OCI-LY3 (cell line): ENCODE data around the gene NPTN.

ENCODE experiments used
- EZH2phosphoT487 ChIP-seq: fragments of 200-600 bp; shearing (Covaris generic); IDR thresholded peaks from 2 replicates; pipeline ENCODE4 v1.6.1; 2018; ENCODE audit warnings: antibody characterized with exemption, mixed run types, low read depth
- TF ChIP-seq, protein P1 (sequence below): fragments of 200-600, 300-600 bp; sonication (generic); IDR thresholded peaks from 2 replicates; pipeline ENCODE4 v1.5.1; 2014; ENCODE audit warnings: antibody characterized with exemption, low read length, low read depth

DNA sequence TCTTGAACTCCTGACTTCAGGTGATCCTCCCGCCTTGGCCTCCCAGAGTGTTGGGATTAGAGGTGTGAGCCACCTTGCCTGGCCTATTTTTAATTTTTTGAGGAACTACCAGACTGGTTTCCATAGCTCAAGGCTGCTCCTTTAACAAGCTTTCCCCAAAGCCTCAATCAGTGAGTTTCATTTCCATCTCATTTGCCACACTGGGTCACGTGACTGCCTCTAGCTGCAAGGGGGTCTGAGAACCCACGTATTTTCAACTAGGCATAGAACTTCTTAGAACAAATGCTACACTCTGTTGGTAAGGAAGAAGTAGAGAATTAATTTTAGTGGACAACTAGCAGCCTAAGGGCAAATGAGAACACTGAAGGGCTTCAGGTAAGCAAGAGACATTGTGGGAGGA is 47.9 kb upstream of the NPTN start:
- TF ChIP-seq, protein P1, sequence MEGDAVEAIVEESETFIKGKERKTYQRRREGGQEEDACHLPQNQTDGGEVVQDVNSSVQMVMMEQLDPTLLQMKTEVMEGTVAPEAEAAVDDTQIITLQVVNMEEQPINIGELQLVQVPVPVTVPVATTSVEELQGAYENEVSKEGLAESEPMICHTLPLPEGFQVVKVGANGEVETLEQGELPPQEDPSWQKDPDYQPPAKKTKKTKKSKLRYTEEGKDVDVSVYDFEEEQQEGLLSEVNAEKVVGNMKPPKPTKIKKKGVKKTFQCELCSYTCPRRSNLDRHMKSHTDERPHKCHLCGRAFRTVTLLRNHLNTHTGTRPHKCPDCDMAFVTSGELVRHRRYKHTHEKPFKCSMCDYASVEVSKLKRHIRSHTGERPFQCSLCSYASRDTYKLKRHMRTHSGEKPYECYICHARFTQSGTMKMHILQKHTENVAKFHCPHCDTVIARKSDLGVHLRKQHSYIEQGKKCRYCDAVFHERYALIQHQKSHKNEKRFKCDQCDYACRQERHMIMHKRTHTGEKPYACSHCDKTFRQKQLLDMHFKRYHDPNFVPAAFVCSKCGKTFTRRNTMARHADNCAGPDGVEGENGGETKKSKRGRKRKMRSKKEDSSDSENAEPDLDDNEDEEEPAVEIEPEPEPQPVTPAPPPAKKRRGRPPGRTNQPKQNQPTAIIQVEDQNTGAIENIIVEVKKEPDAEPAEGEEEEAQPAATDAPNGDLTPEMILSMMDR: no peak
- TF ChIP-seq EZH2phosphoT487: no peak
